Natural killer cell (primary cell): ENCODE results near the gene KRT82. TPM values are rescaled to one million over a fixed set of nuclear protein-coding genes. Genes with fewer than 3 reads are reported as not detected.

ENCODE experiments used
- ATAC-seq, 3 donors: fragments of 150-1000 bp in 2 of 3; fragments of 200-7000 bp in 1 of 3; cut with Tn5 transposase; 1 replicate in 1 of 3; 2 replicates in 2 of 3; pipeline ENCODE4 v1.10.0; 2021; ENCODE audit warnings: mild to moderate bottlenecking in 2 of 3, moderate library complexity in 2 of 3
- DNase-seq, 2 donors: peaks; one replicate each; pipeline versions ENCODE4 v3.0.0 to v3.0.0-alpha.2; 2013 to 2021; ENCODE audit warnings: mixed read lengths in 1 of 2
- H3K27ac ChIP-seq: one replicate; pipeline ENCODE4 v1.5.1; 2013; ENCODE audit warnings: mild to moderate bottlenecking, low read length
- H3K27me3 ChIP-seq: one replicate; pipeline ENCODE4 v1.6.1; 2013; ENCODE audit warnings: low read length; ENCODE audit not compliant: control insufficient read depth, insufficient read depth
- H3K36me3 ChIP-seq: one replicate; pipeline ENCODE4 v1.6.1; 2013; ENCODE audit warnings: low read length; ENCODE audit not compliant: control insufficient read depth, insufficient read depth
- H3K4me1 ChIP-seq: one replicate; pipeline ENCODE4 v1.6.1; 2013; ENCODE audit warnings: low read length; ENCODE audit not compliant: control insufficient read depth, insufficient read depth
- H3K4me3 ChIP-seq: one replicate; pipeline ENCODE4 v1.5.1; 2013; ENCODE audit warnings: low read length
- H3K9me3 ChIP-seq: one replicate; pipeline ENCODE4 v1.6.1; 2013; ENCODE audit warnings: low read length; ENCODE audit not compliant: control insufficient read depth, insufficient read depth
- H3K27ac Mint-ChIP-seq, 2 donors: one replicate each; pipeline ENCODE4 v1.8.0; 2022; ENCODE audit warnings: mild to moderate bottlenecking in 2 of 2, mixed read lengths in 2 of 2, moderate library complexity in 1 of 2
- H3K27me3 Mint-ChIP-seq, 2 donors: one replicate each; pipeline ENCODE4 v1.8.0; 2022; ENCODE audit warnings: low read depth in 2 of 2, mixed read lengths in 2 of 2
- H3K36me3 Mint-ChIP-seq: one replicate; pipeline ENCODE4 v1.8.0; 2022; ENCODE audit warnings: mixed read lengths
- H3K4me1 Mint-ChIP-seq, 2 donors: one replicate each; pipeline ENCODE4 v1.8.0; 2022; ENCODE audit warnings: mixed read lengths in 2 of 2
- H3K4me3 Mint-ChIP-seq: one replicate; pipeline ENCODE4 v1.8.0; 2022; ENCODE audit warnings: mild to moderate bottlenecking, moderate library complexity, mixed read lengths
- H3K9me3 Mint-ChIP-seq, 2 donors: one replicate each; pipeline ENCODE4 v1.8.0; 2022; ENCODE audit warnings: mixed read lengths in 2 of 2
- WGBS: methylation state at CpG from one replicate; pipeline ENCODE4 v1.1.7; 2013; ENCODE audit warnings: missing lambda C conversion rate; ENCODE audit not compliant: insufficient coverage; 5-methylcytosine and 5-hydroxymethylcytosine counted together
- intact Hi-C: fragments of 100-400 bp; cut with micrococcal nuclease; formaldehyde crosslinking; loops from one replicate; pipeline ENCODE4 v1.14.2; 2022
- total RNA-seq, 4 donors: library from RNA; stranded (reverse); fragments of 120-200 nt in 1 of 4; gene quantifications; one replicate each; pipeline versions ENCODE4 v1.2.3 to v1.2.4, GENCODE V29; 2013 to 2022
- TF ChIP-seq, protein P1 (sequence below): fragments of 200-600 bp; IDR thresholded peaks from one replicate; pipeline ENCODE4 v1.8.0; 2022; ENCODE audit warnings: antibody characterized with exemption

Gene KRT82
- total RNA-seq, 3 donors from 2014 or later (not counting 1 experiment from before 2014, with no cell fraction given), result not detected

DNA sequence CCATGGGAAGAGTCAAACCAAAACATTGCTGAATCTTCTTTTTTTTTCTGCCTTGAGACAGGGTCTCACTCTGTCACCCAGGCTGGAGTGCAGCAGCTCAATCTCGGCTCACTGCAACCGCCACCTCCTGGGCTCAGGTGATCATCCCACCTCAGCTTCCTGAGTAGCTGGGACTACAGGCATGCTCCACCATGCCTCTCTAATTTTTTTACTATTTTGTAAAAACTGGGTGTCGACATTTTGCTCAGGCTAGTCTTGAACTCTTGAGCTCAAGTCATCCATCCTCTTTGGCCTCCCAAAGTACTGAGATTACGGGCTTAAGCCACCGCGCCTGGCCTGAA is 29.5 kb upstream of the KRT82 start:
- H3K36me3 Mint-ChIP-seq, result no peaks in the 10 kb centered on the region
- H3K4me1 Mint-ChIP-seq, result no peaks in the 10 kb centered on the region
- no peak overlapping the region for H3K27ac Mint-ChIP-seq
- H3K4me1 ChIP-seq, result no peaks in the 10 kb centered on the region
- TF ChIP-seq, protein P1, sequence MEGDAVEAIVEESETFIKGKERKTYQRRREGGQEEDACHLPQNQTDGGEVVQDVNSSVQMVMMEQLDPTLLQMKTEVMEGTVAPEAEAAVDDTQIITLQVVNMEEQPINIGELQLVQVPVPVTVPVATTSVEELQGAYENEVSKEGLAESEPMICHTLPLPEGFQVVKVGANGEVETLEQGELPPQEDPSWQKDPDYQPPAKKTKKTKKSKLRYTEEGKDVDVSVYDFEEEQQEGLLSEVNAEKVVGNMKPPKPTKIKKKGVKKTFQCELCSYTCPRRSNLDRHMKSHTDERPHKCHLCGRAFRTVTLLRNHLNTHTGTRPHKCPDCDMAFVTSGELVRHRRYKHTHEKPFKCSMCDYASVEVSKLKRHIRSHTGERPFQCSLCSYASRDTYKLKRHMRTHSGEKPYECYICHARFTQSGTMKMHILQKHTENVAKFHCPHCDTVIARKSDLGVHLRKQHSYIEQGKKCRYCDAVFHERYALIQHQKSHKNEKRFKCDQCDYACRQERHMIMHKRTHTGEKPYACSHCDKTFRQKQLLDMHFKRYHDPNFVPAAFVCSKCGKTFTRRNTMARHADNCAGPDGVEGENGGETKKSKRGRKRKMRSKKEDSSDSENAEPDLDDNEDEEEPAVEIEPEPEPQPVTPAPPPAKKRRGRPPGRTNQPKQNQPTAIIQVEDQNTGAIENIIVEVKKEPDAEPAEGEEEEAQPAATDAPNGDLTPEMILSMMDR, result no peak
- WGBS, result 87% methylated on average over 6 of the region's 6 CpGs
- H3K9me3 Mint-ChIP-seq, result no peaks in the 10 kb centered on the region
- ATAC-seq, result no peak
- no peaks in the 10 kb centered on the region for H3K36me3 ChIP-seq
- no peaks in the 10 kb centered on the region for H3K9me3 ChIP-seq
- no peak for DNase-seq
- H3K27me3 Mint-ChIP-seq, result peaks cover 29 to 45% of the 10 kb centered on the region in 2 donors
- H3K27ac ChIP-seq, result no peak overlapping the region
- intact Hi-C loops, result no loop called here
- H3K27me3 ChIP-seq, result peaks cover 2% of the 10 kb centered on the region
- H3K4me3 Mint-ChIP-seq, result no peak overlapping the region
- H3K4me3 ChIP-seq, result no peak overlapping the region

DNA sequence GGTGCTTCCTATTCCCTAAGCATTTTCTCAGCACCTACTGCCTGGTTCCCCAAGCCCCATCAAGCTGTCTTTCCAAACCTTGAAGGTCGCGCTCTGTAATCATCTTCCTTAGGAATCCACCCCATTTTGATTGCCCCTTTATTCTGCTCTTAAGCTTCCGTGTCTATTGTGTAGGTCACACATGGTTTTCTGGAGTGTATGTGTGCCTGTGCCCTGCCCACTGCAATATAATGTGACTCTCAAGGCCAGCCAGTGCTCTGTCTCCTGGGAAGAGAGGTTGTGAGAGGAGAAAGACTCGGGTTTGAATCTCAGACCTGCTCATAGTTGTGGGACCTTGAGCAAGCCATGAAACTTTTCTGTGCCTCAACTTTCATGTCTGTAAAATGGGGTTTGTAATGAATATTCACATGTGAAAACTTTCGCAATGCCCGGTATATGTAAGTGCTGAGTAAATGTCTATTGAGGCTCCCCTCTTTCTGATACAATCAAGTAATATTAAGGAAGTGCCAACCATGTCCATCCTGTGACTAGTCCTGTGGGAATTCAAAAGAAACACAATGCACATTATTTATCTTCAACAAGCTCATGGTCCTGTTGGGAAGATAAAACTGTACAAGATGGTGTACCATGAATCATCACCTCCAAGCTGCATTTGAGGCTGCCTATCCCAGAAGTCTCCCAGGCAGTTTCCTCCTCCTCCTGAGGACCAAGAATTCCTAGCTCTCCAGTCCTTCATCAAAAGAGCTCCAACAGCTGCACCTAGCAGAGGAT is 28.8 kb upstream of the KRT82 start:
- Histone ChIP-seq H3K4me3 (no peak overlapping the region), H3K36me3 (no peaks in the 10 kb centered on the region), H3K4me1 (no peaks in the 10 kb centered on the region), H3K9me3 (no peaks in the 10 kb centered on the region), H3K27me3 (peaks cover 2% of the 10 kb centered on the region), H3K27ac (no peak overlapping the region)
- H3K4me1 Mint-ChIP-seq, result no peaks in the 10 kb centered on the region
- no peak for ATAC-seq
- TF ChIP-seq, protein P1, result no peak
- no peaks in the 10 kb centered on the region for H3K9me3 Mint-ChIP-seq
- 86% methylated on average over 6 of the region's 6 CpGs for WGBS
- H3K4me3 Mint-ChIP-seq, result no peak overlapping the region
- H3K27ac Mint-ChIP-seq, result no peak overlapping the region
- no peak for DNase-seq
- intact Hi-C loops, result no loop called here
- peaks cover 32 to 52% of the 10 kb centered on the region in 2 donors for H3K27me3 Mint-ChIP-seq
- no peaks in the 10 kb centered on the region for H3K36me3 Mint-ChIP-seq

DNA sequence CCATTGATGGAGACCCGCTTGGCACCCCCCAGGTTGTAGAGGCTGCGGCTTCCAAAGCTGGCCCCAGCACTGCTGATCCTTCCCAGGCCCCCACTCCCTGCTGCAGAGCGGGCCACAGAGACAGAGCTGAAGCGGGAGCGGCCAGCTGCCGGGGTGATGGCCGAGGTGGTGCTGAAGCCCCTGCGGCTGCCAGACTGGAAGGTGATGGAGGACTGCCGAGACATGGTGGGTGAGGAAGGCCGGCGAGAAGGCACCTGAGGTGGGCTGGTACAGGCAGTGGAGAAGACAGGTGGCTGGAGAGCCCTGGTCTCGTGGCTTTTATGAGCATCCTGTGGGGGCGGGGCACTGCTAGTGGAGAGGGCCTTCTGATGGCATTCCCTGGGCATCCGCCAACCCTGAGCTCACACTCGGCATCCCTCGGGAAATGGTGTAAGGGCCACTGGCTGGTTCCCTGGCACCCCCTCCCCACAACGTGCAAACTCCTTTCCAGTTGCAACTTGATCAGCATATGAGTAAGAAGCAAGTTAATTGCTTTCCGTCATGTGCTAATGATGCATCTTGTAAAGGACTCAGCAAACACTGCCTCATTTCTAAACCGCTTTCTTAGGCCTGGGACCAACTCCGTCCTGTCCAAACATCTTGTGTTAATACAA is 28.1 kb upstream of the KRT82 start, which contains the start of gene KRT75:
KRT75 (minus strand) TSS at position 291 of the 653 bp plus-strand sequence; CDS start at position 224, 67 bp downstream.
- Mint-ChIP-seq H3K36me3 (no peaks in the 10 kb centered on the region), H3K27ac (no peak within 1 kb of the TSS), H3K4me1 (no peaks in the 10 kb centered on the region), H3K4me3 (no peak within 1 kb of the TSS), H3K9me3 (no peaks in the 10 kb centered on the region), H3K27me3 (peaks cover 31 to 55% of the 10 kb centered on the region in 2 donors)
- intact Hi-C loops, result no loop called here
- WGBS, result 86% methylated on average over 20 of the region's 20 CpGs
- Histone ChIP-seq H3K4me3 (no peak within 1 kb of the TSS), H3K9me3 (no peaks in the 10 kb centered on the region), H3K36me3 (no peaks in the 10 kb centered on the region), H3K27me3 (peaks cover 2% of the 10 kb centered on the region), H3K27ac (no peak within 1 kb of the TSS), H3K4me1 (no peaks in the 10 kb centered on the region)
- TF ChIP-seq, protein P1, result no peak
- ATAC-seq (no peak), DNase-seq (no peak)
